Activated T-cell treated with anti-CD3 and anti-CD28 coated beads for 4 hours (primary cell): ENCODE results near the gene PTEN.

Source experiments
- DNase-seq: peaks from one replicate; pipeline ENCODE4 v3.0.0-alpha.2; 2020

The PTEN gene

DNA sequence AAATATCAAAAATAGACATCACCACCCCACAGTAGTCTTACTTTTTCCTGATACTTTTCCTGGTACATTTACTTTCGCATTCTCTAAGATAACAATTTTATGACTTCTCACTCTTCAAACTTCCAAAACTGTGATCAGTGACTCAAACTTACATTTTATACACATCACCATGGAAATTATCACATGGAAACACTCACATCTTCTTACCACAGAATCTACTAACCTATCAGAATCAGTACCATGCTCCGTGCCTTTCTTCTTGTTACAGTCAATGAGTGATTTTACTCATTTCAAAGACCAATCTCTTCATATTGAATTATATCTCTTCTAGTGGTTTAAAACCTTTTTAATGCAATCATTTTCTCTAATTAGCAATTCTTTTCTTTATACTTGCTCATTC lies 120.3 kb downstream of the PTEN start:
- no peak for DNase-seq

DNA sequence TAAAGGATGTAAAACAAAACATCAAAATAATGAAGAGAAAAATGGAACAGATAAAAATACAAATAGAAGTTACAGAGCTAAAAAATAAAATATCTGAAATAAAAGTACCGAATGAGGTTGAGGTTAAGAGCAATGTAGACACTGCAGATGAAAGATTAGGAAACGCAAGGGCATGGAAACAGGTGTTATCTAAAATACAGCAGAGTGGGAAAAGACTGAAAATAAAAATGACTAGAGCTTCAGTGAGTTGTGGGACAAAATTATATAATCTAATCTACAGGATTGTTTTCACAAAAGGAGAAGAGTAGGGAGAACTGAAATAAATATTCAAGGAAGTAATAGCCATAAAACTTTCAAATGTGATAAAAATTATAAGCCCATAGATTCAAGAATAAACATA lies 123.8 kb downstream of the PTEN start:
- DNase-seq, result no peak

DNA sequence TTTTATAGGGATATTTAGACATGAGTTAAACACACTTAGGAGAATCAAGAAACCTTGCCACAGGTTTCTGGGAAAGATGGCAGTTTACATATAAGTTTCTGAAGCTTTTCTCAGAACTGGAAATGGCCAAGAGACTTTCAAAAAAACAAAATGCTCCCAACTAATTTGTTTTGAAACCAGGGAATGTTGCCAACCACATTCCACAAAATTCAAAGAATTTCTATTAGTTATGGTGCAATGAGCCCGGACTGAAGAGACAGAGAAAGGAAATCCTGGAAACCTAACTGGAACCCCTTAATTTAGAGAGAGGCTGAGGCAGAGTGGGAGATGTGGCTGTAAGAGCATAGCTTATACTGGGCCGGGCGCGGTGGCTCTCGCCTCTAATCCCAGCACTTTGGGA lies 128.5 kb downstream of the PTEN start:
- no peak for DNase-seq

DNA sequence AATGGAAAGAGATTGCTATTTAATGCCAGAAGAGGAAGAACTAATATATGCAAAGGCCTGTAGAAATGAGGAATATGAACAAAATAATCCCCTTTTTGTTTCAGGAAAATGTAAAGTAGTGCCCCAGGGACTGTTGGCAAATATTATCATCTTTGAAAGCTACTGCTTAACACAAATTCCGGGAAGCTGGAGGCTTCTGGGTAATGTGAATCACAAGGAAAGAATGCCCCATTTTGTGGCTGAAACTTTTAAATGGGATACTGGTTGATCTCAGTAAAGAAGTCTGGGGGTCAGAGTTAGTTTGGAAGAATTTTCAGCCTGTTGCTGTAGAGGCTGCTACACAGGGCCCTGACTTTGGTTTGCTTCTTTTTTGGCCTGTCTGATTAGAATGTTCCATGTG lies 141.0 kb downstream of the PTEN start:
- no peak for DNase-seq

DNA sequence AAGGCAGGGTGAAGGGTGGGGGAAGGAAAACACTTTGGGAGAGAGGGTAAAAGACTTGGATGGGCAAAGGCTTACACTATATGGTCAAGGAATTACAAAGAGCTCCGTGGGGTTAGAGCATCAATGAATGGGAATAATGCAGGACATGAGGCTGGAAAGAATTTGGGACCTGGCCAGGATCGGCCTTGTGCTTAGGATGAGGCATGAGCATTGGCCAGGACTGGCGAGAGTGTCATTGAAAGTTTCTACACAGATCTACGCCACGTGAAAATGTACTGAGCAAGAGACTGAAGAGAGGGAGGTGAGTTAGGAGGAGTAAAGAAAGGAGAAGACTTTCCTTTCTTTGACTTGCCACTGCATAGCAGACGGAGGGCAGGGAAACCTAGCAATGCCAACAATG lies 142.8 kb downstream of the PTEN start:
- DNase-seq, result no peak

DNA sequence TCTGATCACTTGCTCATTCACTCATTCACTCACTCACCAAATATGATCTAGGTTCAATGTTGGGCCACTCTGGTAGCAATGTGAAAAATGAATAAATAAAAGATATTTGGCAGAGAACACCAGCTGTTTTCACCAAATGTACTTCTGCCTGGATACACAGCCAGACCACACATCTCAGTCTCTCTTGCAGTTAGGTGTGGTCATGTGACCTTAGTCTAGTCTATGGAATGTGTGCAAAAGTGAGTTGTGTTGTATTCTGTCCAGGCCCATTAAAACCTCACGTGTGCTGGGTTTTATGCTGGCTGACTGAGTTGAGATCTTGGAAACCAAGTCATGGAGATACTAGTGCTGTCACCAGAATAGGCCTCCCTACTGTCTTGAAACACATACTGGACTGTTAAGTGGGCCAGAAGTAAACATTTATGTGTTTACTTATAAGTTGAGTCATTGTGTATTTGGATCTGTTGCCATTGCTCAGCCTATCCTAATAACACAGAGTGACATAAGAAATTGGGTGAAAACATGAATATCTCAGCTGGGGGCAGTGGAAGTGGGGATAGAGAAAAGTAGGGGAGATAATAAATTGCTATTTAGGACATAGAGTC lies 145.5 kb downstream of the PTEN start:
- DNase-seq, result no peak

DNA sequence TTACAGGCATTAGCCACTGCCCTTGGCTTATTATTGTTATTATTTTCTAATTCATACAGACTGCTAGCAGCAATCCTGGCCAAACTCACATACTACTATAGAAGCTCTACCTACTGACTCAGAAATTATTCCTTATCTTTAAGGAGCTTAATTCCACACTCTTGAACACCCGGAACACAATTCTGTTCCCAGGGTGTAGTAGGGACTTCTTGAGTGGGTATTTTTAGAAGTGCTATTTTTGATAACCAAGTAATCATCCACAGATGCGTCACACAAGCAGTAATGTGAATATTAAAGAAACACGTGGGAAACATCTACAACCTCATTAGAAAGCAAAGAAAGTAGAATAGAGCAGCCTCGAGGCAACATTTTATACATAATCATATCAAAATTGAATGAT lies 149.2 kb downstream of the PTEN start:
- DNase-seq, result no peak

DNA sequence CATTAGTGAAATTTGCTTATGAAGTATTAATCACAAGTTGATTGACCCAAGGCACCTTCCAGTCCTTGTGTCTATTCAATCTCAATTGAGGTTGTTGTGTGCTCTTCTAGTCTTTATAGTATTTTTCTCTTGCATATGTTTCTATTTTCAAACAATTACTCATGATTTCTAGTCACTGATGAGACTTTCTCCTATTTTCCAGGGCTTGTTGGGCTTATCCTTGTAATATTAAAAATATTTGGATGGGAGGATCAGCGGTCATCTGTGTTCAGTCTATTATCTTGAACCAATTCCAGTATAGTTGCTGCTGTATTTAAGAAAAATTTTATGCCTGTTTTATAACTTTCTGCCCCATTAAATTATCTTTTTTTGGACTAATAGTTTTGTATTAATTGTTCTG lies 154.4 kb downstream of the PTEN start:
- no peak for DNase-seq

DNA sequence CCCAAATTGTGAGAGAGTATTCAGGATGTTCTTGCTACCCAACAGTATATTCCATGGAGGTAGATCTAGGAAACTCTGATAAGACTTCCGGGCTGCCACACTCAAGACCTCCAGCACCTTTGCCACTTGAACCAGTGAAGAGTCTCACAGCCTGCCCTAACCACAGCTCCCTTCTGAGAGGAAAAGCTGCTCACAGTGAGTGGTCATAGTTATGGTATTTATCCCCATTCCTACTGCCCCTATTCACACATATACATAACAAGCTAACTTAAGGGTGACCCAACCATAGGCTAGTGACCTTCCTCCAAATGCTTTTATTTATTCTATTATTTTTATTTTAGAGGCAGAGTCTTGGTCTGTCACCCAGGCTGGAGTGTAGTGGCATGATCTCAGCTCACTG lies 156.3 kb downstream of the PTEN start:
- no peak for DNase-seq
